ENCODE data around the gene CLPTM1. TPM values are rescaled to one million over a fixed set of nuclear protein-coding genes. Genes with fewer than 3 reads are reported as not detected.
"Not testable (repeated sequence)": the region's sequence is repeated elsewhere in the genome, so short reads cannot be mapped to it uniquely, and the experiment has no call there.

The CLPTM1 gene
- 10 to 100 TPM; 69.9 to 78.5 TPM for total RNA-seq
- long read RNA-seq, donor 1, transcript CLPTM1-201 (14 exons, 2,604 nt) = major isoform, 25 of 42 reads
- long read RNA-seq, donor 1, partial matches to known transcripts = 16 of 42 reads
- long read RNA-seq, donor 1, other reads (novel, unspliced or antisense) = 1 of 42 reads
- long read RNA-seq, donor 2, transcript CLPTM1-201 (14 exons, 2,604 nt) = major isoform, 43 of 65 reads
- long read RNA-seq, donor 2, partial matches to known transcripts = 11 of 65 reads
- long read RNA-seq, donor 2, other reads (novel, unspliced or antisense) = 9 of 65 reads

GRCh38 chr19:44954649-44955504, at the start of gene CLPTM1:
Gene CLPTM1 (plus strand): TSS chr19:44955380. CDS start chr19:44955396, 16 bp downstream.
- intact Hi-C loops (cut with DNase I) = no loop called here
- DNase-seq (ENCODE audit: low spot score) = peak; percentile 99

- intact Hi-C loops (cut with DNase I) = loop anchor here (2.0 to 5.0 kb wide), 2 partner anchors 37 to 45 kb away; partner anchors contain the start of gene APOC4 (in 1 of the 2)
- DNase-seq (ENCODE audit: low spot score) = no peak
These were observed 49.6 kb upstream of the CLPTM1 start, which contains the start of gene APOE for GRCh38 chr19:44905437-44906160. Gene APOE (plus strand): TSS chr19:44905796. CDS start chr19:44906625, 829 bp downstream.

GRCh38 chr19:44907613-44908012, 47.6 kb upstream of the CLPTM1 start:
- DNase-seq (ENCODE audit: low spot score) = no peak
- intact Hi-C loops (cut with DNase I) = loop anchor here in 1 of 2 donors (5.0 kb wide), 1 partner anchor 35 kb away; the partner anchor contains the start of gene APOC4

GRCh38 chr19:44908074-44908835, 46.9 kb upstream of the CLPTM1 start:
- intact Hi-C loops (cut with DNase I) = loop anchor here in 1 of 2 donors (5.0 kb wide), 1 partner anchor 34 kb away; the partner anchor contains the start of gene APOC4
- no peak for DNase-seq (ENCODE audit: low spot score)

- no peak for DNase-seq (ENCODE audit: low spot score)
These were observed 46.3 kb upstream of the CLPTM1 start for GRCh38 chr19:44908836-44909261.

GRCh38 chr19:44909775-44910174, 45.4 kb upstream of the CLPTM1 start:
- no peak for DNase-seq (ENCODE audit: low spot score)
- intact Hi-C loops (cut with DNase I) = loop anchor here in 1 of 2 donors (5.0 kb wide), 1 partner anchor 33 kb away; the partner anchor contains the start of gene APOC4

More at GRCh38 chr19:44908836-44909261, 46.3 kb upstream of the CLPTM1 start:
- intact Hi-C loops (cut with DNase I) = loop anchor here in 1 of 2 donors (5.0 kb wide), 1 partner anchor 33 kb away; the partner anchor contains the start of gene APOC4

- DNase-seq (ENCODE audit: low spot score); intact Hi-C loops (cut with DNase I): not testable (repeated sequence)
These were observed 43.3 kb upstream of the CLPTM1 start for GRCh38 chr19:44911896-44912295.

- intact Hi-C loops (cut with DNase I) = no loop called here
- no peak for DNase-seq (ENCODE audit: low spot score)
These were observed 42.3 kb upstream of the CLPTM1 start for GRCh38 chr19:44912854-44913253.

- intact Hi-C loops (cut with DNase I); DNase-seq (ENCODE audit: low spot score): not testable (repeated sequence)
These were observed 41.4 kb upstream of the CLPTM1 start for GRCh38 chr19:44913512-44914432.

- intact Hi-C loops (cut with DNase I) = not testable (repeated sequence)
- peak; percentile 92 for DNase-seq (ENCODE audit: low spot score)
These were observed 40.6 kb upstream of the CLPTM1 start, which contains the start of gene APOC1 for GRCh38 chr19:44914433-44915206. Gene APOC1 (plus strand): TSS chr19:44914608. CDS start chr19:44914892, 284 bp downstream.

GRCh38 chr19:44924243-44924725, 30.9 kb upstream of the CLPTM1 start:
- no peak for DNase-seq (ENCODE audit: low spot score)
- intact Hi-C loops (cut with DNase I) = no loop called here

GRCh38 chr19:44925114-44925891, 29.9 kb upstream of the CLPTM1 start:
- DNase-seq (ENCODE audit: low spot score) = peak; percentile 92

GRCh38 chr19:44926245-44927077, 28.7 kb upstream of the CLPTM1 start:
- DNase-seq (ENCODE audit: low spot score); intact Hi-C loops (cut with DNase I): not testable (repeated sequence)

More at GRCh38 chr19:44925114-44925891, 29.9 kb upstream of the CLPTM1 start:
- intact Hi-C loops (cut with DNase I) = no loop called here

GRCh38 chr19:44927746-44928145, 27.4 kb upstream of the CLPTM1 start:
- DNase-seq (ENCODE audit: low spot score) = no peak
- intact Hi-C loops (cut with DNase I) = no loop called here

GRCh38 chr19:44930088-44930487, 25.1 kb upstream of the CLPTM1 start:
- no peak for DNase-seq (ENCODE audit: low spot score)
- intact Hi-C loops (cut with DNase I) = no loop called here

All from posterior vena cava (tissue), 2 donors.